Stomach (tissue), 9 donors: Measurements from ENCODE around the gene ACOXL. TPM values are rescaled to one million over a fixed set of nuclear protein-coding genes. Genes with fewer than 3 reads are reported as not detected.

ENCODE experiments used
- DNase-seq, 2 donors: peaks; one replicate each; pipeline versions ENCODE4 v3.0.0 to v3.0.0-alpha.2; 2013 to 2019
- H3K27ac ChIP-seq, 5 donors: fragments of 200-600 bp in 4 of 5; sonication (generic) in 4 of 5; one replicate each; pipeline ENCODE4 v1.5.1; 2013 to 2019; ENCODE audit warnings: mild to moderate bottlenecking in 1 of 5, moderate library complexity in 1 of 5
- H3K27me3 ChIP-seq, 3 donors: fragments of 200-600 bp; sonication (generic); one replicate each; pipeline ENCODE4 v1.5.1; 2017 to 2019; ENCODE audit warnings: mixed run types in 1 of 3
- H3K36me3 ChIP-seq, 4 donors: fragments of 200-600 bp; sonication (generic); 1 replicate in 3 of 4; 2 replicates in 1 of 4; pipeline ENCODE4 v1.5.1; 2016 to 2019
- H3K4me1 ChIP-seq, 4 donors: fragments of 200-600 bp; sonication (generic); one replicate each; pipeline ENCODE4 v1.5.1; 2016 to 2019
- H3K4me3 ChIP-seq, 4 donors: fragments of 200-600 bp; sonication (generic) in 3 of 4; one replicate each; pipeline ENCODE4 v1.5.1; 2016 to 2019; ENCODE audit warnings: mild to moderate bottlenecking in 1 of 4
- H3K9me3 ChIP-seq, 4 donors: fragments of 200-600 bp; sonication (generic); one replicate each; pipeline ENCODE4 v1.5.1; 2016 to 2019
- EP300 ChIP-seq: sonication (generic); formaldehyde crosslinking; IDR thresholded peaks from one replicate; pipeline ENCODE4 v1.6.1; 2017; ENCODE audit warnings: antibody characterized with exemption
- POLR2A ChIP-seq, 4 donors: fragments of 450-650 bp; IDR thresholded peaks; one replicate each; pipeline ENCODE4 v1.6.1; 2016; ENCODE audit warnings: antibody characterized with exemption in 4 of 4, control low read depth in 2 of 4, mild to moderate bottlenecking in 1 of 4, moderate library complexity in 1 of 4
- POLR2AphosphoS5 ChIP-seq, 3 donors: sonication (generic); formaldehyde crosslinking; IDR thresholded peaks; one replicate each; pipeline ENCODE4 v1.6.1; 2016; ENCODE audit warnings: antibody characterized with exemption in 3 of 3
- WGBS, 5 donors: extraction: QIAGEN DNeasy Blood & Tissue Kit in 3 of 5; methylation state at CpG; one replicate each; pipeline versions ENCODE4 v1.1.5 to v1.1.7; 2013 to 2018; 5-methylcytosine and 5-hydroxymethylcytosine counted together
- intact Hi-C: fragments of 100-400 bp; cut with DNase I; formaldehyde crosslinking; loops from one replicate; pipeline ENCODE4 v1.15.1; 2023; ENCODE audit warnings: low total_unique reads
- polyA plus RNA-seq, 3 donors: library from polyadenylated mRNA; stranded (reverse); fragments of 200-250 nt; gene quantifications; one replicate each; pipeline ENCODE4 v1.2.3, GENCODE V29; 2013
- total RNA-seq, 5 donors: library from RNA; depleted of rRNA; stranded (reverse); fragments of >200 nt; gene quantifications; one replicate each; pipeline versions ENCODE4 v1.1.0 to v1.2.3, GENCODE V29; 2014 to 2016
- TF ChIP-seq, protein P1 (sequence below), 7 experiments: fragments of 450-650 bp in 4 of 7; fragments of 200-600 bp in 3 of 7; sonication (generic) in 3 of 7; IDR thresholded peaks; one replicate each; pipeline ENCODE4 v1.5.1; 2016 to 2019; ENCODE audit warnings: antibody characterized with exemption in 7 of 7, control low read depth in 2 of 7, mild to moderate bottlenecking in 1 of 7
- donor health status: healthy with polysubstance abuse.
- donor health status: Bipolar disorder and iron deficiency.
- donor health status: healthy.

ACOXL gene
- total and polyA plus RNA-seq, 8 donors, result 0.10 to 1.3 (median 0.45) TPM; not detected in 3

DNA sequence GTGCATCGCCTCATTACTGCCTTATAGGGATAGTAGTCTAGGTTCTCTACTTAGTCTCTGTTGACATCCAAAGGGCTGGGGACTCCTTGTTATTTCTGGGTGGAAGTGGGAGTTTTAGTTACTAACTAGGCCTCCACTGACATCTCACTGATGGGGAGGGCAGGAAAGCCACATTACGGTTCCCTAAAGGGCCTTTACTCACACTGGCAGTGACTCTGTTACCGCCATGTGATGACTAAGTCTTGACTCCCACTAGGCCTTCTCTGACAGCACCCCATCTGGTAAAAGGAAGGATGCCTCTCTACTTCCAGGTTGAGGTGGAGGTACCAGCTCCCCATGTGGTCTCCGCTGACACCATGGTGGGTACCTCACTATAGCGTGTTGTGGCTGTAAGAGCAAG, 374.3 kb downstream of the ACOXL start:
- Histone ChIP-seq H3K36me3 (no peaks in the 10 kb centered on the region), H3K4me1 (no peaks in the 10 kb centered on the region), H3K27me3 (peaks cover 0 to 8% (median 0%) of the 10 kb centered on the region in 3 donors), H3K9me3 (no peaks in the 10 kb centered on the region), H3K4me3 (no peak overlapping the region), H3K27ac (no peak overlapping the region)
- intact Hi-C loops, result no loop called here
- TF ChIP-seq, protein P1, sequence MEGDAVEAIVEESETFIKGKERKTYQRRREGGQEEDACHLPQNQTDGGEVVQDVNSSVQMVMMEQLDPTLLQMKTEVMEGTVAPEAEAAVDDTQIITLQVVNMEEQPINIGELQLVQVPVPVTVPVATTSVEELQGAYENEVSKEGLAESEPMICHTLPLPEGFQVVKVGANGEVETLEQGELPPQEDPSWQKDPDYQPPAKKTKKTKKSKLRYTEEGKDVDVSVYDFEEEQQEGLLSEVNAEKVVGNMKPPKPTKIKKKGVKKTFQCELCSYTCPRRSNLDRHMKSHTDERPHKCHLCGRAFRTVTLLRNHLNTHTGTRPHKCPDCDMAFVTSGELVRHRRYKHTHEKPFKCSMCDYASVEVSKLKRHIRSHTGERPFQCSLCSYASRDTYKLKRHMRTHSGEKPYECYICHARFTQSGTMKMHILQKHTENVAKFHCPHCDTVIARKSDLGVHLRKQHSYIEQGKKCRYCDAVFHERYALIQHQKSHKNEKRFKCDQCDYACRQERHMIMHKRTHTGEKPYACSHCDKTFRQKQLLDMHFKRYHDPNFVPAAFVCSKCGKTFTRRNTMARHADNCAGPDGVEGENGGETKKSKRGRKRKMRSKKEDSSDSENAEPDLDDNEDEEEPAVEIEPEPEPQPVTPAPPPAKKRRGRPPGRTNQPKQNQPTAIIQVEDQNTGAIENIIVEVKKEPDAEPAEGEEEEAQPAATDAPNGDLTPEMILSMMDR (IDR thresholded peaks at IDR 0.05), result no peak
- no peak for TF ChIP-seq POLR2A (IDR thresholded peaks at IDR 0.05)
- no peak for TF ChIP-seq POLR2AphosphoS5 (IDR thresholded peaks at IDR 0.05)
- TF ChIP-seq EP300, result no peak
- no peak for DNase-seq
- WGBS, 5 donors, result 89 to 97% (median 91%) methylated on average over 5 of the region's 5 CpGs

- Histone ChIP-seq H3K4me3 (no peak overlapping the region), H3K4me1 (no peaks in the 10 kb centered on the region), H3K27me3 (peaks cover 0 to 26% (median 0%) of the 10 kb centered on the region in 3 donors), H3K27ac (no peak overlapping the region), H3K9me3 (no peaks in the 10 kb centered on the region), H3K36me3 (no peaks in the 10 kb centered on the region)
- no peak for DNase-seq
- intact Hi-C loops, result no loop called here
- 87 to 94% (median 93%) methylated on average over 2 of the region's 2 CpGs for WGBS, 5 donors
- TF ChIP-seq POLR2A (IDR thresholded peaks at IDR 0.05) (no peak), EP300 (no peak), POLR2AphosphoS5 (IDR thresholded peaks at IDR 0.05) (no peak)
- TF ChIP-seq, protein P1 (IDR thresholded peaks at IDR 0.05), result no peak
These were observed 376.4 kb downstream of the ACOXL start for GRCh38 chr2:111108745-111109271.

- Histone ChIP-seq H3K27me3 (peaks cover 0 to 47% (median 3%) of the 10 kb centered on the region in 3 donors), H3K4me1 (no peaks in the 10 kb centered on the region), H3K9me3 (no peaks in the 10 kb centered on the region), H3K27ac (no peak overlapping the region), H3K36me3 (no peaks in the 10 kb centered on the region), H3K4me3 (no peak overlapping the region)
- no peak for DNase-seq
- intact Hi-C loops, result loop anchor here (10.0 kb wide), 1 partner anchor 296 kb away; no protein-coding TSS in a partner anchor
- WGBS, 5 donors, result 81 to 93% (median 88%) methylated on average over 4 of the region's 4 CpGs
- TF ChIP-seq POLR2A (IDR thresholded peaks at IDR 0.05) (no peak), EP300 (no peak), POLR2AphosphoS5 (IDR thresholded peaks at IDR 0.05) (no peak)
- TF ChIP-seq, protein P1 (IDR thresholded peaks at IDR 0.05), result no peak
These were observed 378.9 kb downstream of the ACOXL start for GRCh38 chr2:111111101-111111755.

- Histone ChIP-seq H3K27ac (no peak overlapping the region), H3K27me3 (peaks cover 2 to 73% (median 23%) of the 10 kb centered on the region in 3 donors), H3K4me3 (no peak overlapping the region), H3K9me3 (no peaks in the 10 kb centered on the region), H3K4me1 (peaks cover 18 to 23% (median 23%) of the 10 kb centered on the region in 4 donors), H3K36me3 (no peaks in the 10 kb centered on the region)
- intact Hi-C loops, result loop anchor here (10.0 kb wide), 1 partner anchor 299 kb away; no protein-coding TSS in a partner anchor
- WGBS, 5 donors, result 91 to 100% (median 93%) methylated on average over 1 of the region's 1 CpG
- TF ChIP-seq POLR2A (IDR thresholded peaks at IDR 0.05), result no peak
- no peak for TF ChIP-seq POLR2AphosphoS5 (IDR thresholded peaks at IDR 0.05)
- TF ChIP-seq, protein P1 (IDR thresholded peaks at IDR 0.05), result no peak
- no peak for DNase-seq
These were observed 381.5 kb downstream of the ACOXL start for GRCh38 chr2:111113838-111114237.
